ENCODE measurements around the gene RAB28.

The RAB28 gene

DNA sequence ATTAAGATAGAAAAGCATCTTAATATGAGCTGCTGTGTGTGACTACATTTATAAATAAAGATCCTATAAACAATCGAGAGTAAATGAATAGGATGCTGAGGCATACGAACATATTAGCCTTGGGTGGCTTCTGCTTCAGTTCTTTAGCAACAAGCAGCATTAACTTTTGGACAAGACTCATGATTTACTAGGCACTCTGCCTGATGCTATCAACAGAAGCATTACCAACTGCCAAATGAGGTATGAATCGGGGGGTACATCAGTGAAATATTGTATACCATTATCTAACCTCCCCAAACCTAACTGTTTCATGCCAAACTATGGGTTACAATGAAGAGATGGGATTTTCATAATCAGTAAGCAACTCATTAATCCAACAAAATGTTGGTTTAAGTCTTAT is 113.1 kb downstream of the RAB28 start (continued):
- TF ChIP-seq, protein P1, sequence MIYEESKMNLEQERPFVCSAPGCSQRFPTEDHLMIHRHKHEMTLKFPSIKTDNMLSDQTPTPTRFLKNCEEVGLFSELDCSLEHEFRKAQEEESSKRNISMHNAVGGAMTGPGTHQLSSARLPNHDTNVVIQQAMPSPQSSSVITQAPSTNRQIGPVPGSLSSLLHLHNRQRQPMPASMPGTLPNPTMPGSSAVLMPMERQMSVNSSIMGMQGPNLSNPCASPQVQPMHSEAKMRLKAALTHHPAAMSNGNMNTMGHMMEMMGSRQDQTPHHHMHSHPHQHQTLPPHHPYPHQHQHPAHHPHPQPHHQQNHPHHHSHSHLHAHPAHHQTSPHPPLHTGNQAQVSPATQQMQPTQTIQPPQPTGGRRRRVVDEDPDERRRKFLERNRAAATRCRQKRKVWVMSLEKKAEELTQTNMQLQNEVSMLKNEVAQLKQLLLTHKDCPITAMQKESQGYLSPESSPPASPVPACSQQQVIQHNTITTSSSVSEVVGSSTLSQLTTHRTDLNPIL (CRISPR knock-in tag; IDR thresholded peaks at IDR 0.05; ENCODE audit: low read depth), result no peak

DNA sequence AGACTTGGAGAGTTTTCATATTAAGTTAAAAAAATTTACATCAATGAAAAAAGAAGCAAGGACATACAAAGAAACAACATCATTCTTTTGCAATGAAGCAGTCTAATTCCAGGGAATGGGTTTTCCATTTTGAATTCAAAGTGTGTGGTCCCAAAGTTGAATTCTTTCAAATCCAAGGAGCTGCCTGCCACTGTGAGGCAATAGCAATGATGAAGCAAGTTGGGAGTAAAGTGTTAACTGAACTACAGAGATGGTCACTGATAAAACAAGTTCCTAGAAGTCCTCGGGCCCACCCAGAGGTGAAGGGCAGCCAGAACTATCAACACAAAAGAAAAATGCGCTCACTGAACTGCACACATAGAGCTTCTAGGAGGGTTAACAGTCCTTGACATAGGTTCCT is 115.9 kb downstream of the RAB28 start:
- ATAC-seq, result no peak

DNA sequence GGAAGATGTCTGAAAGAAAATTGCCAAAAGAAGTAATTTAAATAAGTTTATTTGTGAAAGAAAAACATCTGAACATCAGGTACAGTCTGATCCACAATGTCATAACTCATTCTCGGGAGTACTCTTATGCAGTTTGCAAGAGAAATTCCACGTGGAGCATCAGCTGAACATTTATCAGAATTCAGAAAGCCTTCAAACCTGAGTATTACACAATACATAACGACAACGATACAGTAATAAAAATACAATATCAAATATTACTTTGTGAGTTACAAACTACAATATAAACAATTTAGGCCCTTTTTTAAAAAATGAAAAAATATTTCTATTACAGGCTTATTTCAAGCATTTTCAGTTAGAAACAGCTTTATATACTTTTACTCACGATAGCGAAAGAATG is 116.4 kb downstream of the RAB28 start:
- ATAC-seq, result no peak
- TF ChIP-seq, protein P2, sequence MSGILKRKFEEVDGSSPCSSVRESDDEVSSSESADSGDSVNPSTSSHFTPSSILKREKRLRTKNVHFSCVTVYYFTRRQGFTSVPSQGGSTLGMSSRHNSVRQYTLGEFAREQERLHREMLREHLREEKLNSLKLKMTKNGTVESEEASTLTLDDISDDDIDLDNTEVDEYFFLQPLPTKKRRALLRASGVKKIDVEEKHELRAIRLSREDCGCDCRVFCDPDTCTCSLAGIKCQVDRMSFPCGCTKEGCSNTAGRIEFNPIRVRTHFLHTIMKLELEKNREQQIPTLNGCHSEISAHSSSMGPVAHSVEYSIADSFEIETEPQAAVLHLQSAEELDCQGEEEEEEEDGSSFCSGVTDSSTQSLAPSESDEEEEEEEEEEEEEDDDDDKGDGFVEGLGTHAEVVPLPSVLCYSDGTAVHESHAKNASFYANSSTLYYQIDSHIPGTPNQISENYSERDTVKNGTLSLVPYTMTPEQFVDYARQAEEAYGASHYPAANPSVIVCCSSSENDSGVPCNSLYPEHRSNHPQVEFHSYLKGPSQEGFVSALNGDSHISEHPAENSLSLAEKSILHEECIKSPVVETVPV (CRISPR knock-in tag; IDR thresholded peaks at IDR 0.05), result no peak
- no peak for TF ChIP-seq TCF4 (CRISPR knock-in tag; IDR thresholded peaks at IDR 0.05; ENCODE audit: borderline replicate concordance)
- no peak for TF ChIP-seq RARB (CRISPR knock-in tag; IDR thresholded peaks at IDR 0.05)
- TF ChIP-seq, protein P3, sequence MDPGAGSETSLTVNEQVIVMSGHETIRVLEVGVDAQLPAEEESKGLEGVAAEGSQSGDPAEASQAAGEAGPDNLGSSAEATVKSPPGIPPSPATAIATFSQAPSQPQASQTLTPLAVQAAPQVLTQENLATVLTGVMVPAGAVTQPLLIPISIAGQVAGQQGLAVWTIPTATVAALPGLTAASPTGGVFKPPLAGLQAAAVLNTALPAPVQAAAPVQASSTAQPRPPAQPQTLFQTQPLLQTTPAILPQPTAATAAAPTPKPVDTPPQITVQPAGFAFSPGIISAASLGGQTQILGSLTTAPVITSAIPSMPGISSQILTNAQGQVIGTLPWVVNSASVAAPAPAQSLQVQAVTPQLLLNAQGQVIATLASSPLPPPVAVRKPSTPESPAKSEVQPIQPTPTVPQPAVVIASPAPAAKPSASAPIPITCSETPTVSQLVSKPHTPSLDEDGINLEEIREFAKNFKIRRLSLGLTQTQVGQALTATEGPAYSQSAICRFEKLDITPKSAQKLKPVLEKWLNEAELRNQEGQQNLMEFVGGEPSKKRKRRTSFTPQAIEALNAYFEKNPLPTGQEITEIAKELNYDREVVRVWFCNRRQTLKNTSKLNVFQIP (CRISPR knock-in tag; IDR thresholded peaks at IDR 0.05; ENCODE audit: borderline replicate concordance, low read depth), result no peak
- no peak for TF ChIP-seq ZFP30 (CRISPR knock-in tag; IDR thresholded peaks at IDR 0.05)
- no peak for TF ChIP-seq ZC3H10 (CRISPR knock-in tag; IDR thresholded peaks at IDR 0.05)
- no peak for TF ChIP-seq CSDC2 (CRISPR knock-in tag; IDR thresholded peaks at IDR 0.05)
- TF ChIP-seq, protein P4, sequence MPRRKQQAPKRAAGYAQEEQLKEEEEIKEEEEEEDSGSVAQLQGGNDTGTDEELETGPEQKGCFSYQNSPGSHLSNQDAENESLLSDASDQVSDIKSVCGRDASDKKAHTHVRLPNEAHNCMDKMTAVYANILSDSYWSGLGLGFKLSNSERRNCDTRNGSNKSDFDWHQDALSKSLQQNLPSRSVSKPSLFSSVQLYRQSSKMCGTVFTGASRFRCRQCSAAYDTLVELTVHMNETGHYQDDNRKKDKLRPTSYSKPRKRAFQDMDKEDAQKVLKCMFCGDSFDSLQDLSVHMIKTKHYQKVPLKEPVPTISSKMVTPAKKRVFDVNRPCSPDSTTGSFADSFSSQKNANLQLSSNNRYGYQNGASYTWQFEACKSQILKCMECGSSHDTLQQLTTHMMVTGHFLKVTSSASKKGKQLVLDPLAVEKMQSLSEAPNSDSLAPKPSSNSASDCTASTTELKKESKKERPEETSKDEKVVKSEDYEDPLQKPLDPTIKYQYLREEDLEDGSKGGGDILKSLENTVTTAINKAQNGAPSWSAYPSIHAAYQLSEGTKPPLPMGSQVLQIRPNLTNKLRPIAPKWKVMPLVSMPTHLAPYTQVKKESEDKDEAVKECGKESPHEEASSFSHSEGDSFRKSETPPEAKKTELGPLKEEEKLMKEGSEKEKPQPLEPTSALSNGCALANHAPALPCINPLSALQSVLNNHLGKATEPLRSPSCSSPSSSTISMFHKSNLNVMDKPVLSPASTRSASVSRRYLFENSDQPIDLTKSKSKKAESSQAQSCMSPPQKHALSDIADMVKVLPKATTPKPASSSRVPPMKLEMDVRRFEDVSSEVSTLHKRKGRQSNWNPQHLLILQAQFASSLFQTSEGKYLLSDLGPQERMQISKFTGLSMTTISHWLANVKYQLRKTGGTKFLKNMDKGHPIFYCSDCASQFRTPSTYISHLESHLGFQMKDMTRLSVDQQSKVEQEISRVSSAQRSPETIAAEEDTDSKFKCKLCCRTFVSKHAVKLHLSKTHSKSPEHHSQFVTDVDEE (CRISPR knock-in tag; IDR thresholded peaks at IDR 0.05), result no peak
- TF ChIP-seq, protein P5, sequence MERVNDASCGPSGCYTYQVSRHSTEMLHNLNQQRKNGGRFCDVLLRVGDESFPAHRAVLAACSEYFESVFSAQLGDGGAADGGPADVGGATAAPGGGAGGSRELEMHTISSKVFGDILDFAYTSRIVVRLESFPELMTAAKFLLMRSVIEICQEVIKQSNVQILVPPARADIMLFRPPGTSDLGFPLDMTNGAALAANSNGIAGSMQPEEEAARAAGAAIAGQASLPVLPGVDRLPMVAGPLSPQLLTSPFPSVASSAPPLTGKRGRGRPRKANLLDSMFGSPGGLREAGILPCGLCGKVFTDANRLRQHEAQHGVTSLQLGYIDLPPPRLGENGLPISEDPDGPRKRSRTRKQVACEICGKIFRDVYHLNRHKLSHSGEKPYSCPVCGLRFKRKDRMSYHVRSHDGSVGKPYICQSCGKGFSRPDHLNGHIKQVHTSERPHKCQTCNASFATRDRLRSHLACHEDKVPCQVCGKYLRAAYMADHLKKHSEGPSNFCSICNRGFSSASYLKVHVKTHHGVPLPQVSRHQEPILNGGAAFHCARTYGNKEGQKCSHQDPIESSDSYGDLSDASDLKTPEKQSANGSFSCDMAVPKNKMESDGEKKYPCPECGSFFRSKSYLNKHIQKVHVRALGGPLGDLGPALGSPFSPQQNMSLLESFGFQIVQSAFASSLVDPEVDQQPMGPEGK (CRISPR knock-in tag; IDR thresholded peaks at IDR 0.05; ENCODE audit: borderline replicate concordance), result no peak
- TF ChIP-seq TOX (CRISPR knock-in tag; IDR thresholded peaks at IDR 0.05; ENCODE audit: borderline replicate concordance), result no peak
- no peak for TF ChIP-seq ZNF8 (CRISPR knock-in tag; IDR thresholded peaks at IDR 0.05)
- no peak for TF ChIP-seq GLIS3 (CRISPR knock-in tag; IDR thresholded peaks at IDR 0.05)
- TF ChIP-seq, protein P1 (CRISPR knock-in tag; IDR thresholded peaks at IDR 0.05; ENCODE audit: low read depth), result no peak

More for the DNA sequence above, 115.9 kb downstream of the RAB28 start:
- TF ChIP-seq, protein P5 (CRISPR knock-in tag; IDR thresholded peaks at IDR 0.05; ENCODE audit: borderline replicate concordance), result no peak
- TF ChIP-seq ISL1 (CRISPR knock-in tag; IDR thresholded peaks at IDR 0.05) (no peak), GLIS3 (CRISPR knock-in tag; IDR thresholded peaks at IDR 0.05) (no peak), TCF4 (CRISPR knock-in tag; IDR thresholded peaks at IDR 0.05; ENCODE audit: borderline replicate concordance) (no peak), ZFP3 (CRISPR knock-in tag; IDR thresholded peaks at IDR 0.05) (no peak), ESRRG (CRISPR knock-in tag; IDR thresholded peaks at IDR 0.05) (no peak)
